Measurements from ENCODE around the gene CDC73. TPM values are rescaled to one million over a fixed set of nuclear protein-coding genes. Genes with fewer than 3 reads are reported as not detected.

The CDC73 gene
- total RNA-seq, 1 experiment from 2014 or later, result 62.5 TPM

DNA sequence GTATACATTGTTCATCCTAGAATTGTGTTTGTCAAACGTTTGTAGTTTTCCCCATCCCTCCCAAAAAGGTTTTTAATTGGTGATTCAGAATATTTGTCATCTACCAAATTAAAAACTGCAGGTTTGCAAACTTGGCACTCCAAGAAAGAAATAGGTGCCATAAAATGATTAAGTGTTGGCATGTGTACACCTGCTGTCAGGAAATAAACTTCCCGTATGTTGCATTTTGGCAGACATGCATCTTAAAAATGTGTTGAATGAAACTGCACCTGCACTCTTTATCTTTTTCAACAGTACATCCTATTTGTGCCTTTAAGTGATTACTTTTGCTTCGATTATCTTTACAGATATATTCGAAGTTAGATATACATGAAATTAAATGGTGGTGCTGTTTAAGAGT is 57.3 kb downstream of the CDC73 start:
- no peak overlapping the region for H3K27ac Mint-ChIP-seq
- no peaks in the 10 kb centered on the region for H3K9me3 ChIP-seq (ENCODE audit: control insufficient read depth, low read depth, low read length)
- no peak overlapping the region for H2BK12ac ChIP-seq (ENCODE audit: insufficient read length, low read depth, low read length)
- no peak overlapping the region for H2AK5ac ChIP-seq (ENCODE audit: insufficient read length, low read length)
- no peak overlapping the region for H3K4me3 Mint-ChIP-seq
- no peaks in the 10 kb centered on the region for H4K20me1 ChIP-seq (ENCODE audit: control insufficient read depth, insufficient read depth, insufficient read length)
- no peaks in the 10 kb centered on the region for H3K27me3 Mint-ChIP-seq (ENCODE audit: low read depth)
- no peaks in the 10 kb centered on the region for H3K79me1 ChIP-seq (ENCODE audit: insufficient read depth, low read depth, low read length, poor library complexity, severe bottlenecking)
- H3K27me3 ChIP-seq (ENCODE audit: insufficient read depth, low read length), result no peaks in the 10 kb centered on the region
- H2BK5ac ChIP-seq (ENCODE audit: insufficient read length, low read length), result no peak overlapping the region
- H3K79me2 ChIP-seq (ENCODE audit: insufficient read depth, low read length), result no peaks in the 10 kb centered on the region
- no peak overlapping the region for H2BK15ac ChIP-seq (ENCODE audit: low read depth, low read length)
- no peak overlapping the region for H4K91ac ChIP-seq (ENCODE audit: insufficient read length, low read depth, low read length)
- H4K5ac ChIP-seq (ENCODE audit: insufficient read length, low read depth, low read length), result no peak overlapping the region
- no peak overlapping the region for H3K14ac ChIP-seq (ENCODE audit: insufficient read depth, low read length)
- no peak overlapping the region for H3K27ac ChIP-seq (ENCODE audit: insufficient read length, low read depth, low read length)
- H4K8ac ChIP-seq (replicated peaks; ENCODE audit: insufficient read length, low read depth, low read length), result no peak overlapping the region
- H3K18ac ChIP-seq (ENCODE audit: insufficient read length, low read depth, low read length), result no peak overlapping the region
- no peaks in the 10 kb centered on the region for H3K23me2 ChIP-seq (ENCODE audit: insufficient read length, low read depth, low read length, poor library complexity, severe bottlenecking)
- no peak overlapping the region for H3K56ac ChIP-seq (ENCODE audit: insufficient read length, low read depth, low read length)
- H2AFZ ChIP-seq (ENCODE audit: low read length), result no peak overlapping the region
- no peaks in the 10 kb centered on the region for H3K9me3 Mint-ChIP-seq
- no peak overlapping the region for H3K9ac ChIP-seq (ENCODE audit: extremely low read depth, insufficient read length, low read length)
- no peak for DNase-seq
- no peak overlapping the region for H3K4me2 ChIP-seq (ENCODE audit: insufficient read depth, insufficient read length, low read length)
- peaks cover 0 to 7% (median 0%) of the 10 kb centered on the region in 3 experiments; a peak in 1 of 7 replicates for H3K36me3 Mint-ChIP-seq (ENCODE audit: insufficient read depth in 1 of 3, low read depth in 3 of 3)
- no peaks in the 10 kb centered on the region for H3K4me1 Mint-ChIP-seq
- H2BK120ac ChIP-seq (ENCODE audit: low read depth, low read length, poor library complexity, severe bottlenecking), result no peak overlapping the region
- H3K23ac ChIP-seq (ENCODE audit: insufficient read length, low read depth, low read length), result no peak overlapping the region
- H3K4ac ChIP-seq (ENCODE audit: low read depth, low read length), result no peak overlapping the region
- H3K4me1 ChIP-seq (ENCODE audit: insufficient read depth, low read length), result no peaks in the 10 kb centered on the region
- TF ChIP-seq, protein P1, sequence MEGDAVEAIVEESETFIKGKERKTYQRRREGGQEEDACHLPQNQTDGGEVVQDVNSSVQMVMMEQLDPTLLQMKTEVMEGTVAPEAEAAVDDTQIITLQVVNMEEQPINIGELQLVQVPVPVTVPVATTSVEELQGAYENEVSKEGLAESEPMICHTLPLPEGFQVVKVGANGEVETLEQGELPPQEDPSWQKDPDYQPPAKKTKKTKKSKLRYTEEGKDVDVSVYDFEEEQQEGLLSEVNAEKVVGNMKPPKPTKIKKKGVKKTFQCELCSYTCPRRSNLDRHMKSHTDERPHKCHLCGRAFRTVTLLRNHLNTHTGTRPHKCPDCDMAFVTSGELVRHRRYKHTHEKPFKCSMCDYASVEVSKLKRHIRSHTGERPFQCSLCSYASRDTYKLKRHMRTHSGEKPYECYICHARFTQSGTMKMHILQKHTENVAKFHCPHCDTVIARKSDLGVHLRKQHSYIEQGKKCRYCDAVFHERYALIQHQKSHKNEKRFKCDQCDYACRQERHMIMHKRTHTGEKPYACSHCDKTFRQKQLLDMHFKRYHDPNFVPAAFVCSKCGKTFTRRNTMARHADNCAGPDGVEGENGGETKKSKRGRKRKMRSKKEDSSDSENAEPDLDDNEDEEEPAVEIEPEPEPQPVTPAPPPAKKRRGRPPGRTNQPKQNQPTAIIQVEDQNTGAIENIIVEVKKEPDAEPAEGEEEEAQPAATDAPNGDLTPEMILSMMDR (conservative IDR thresholded peaks at IDR 0.05), result no peak
- H3T11ph ChIP-seq (ENCODE audit: low read length), result no peak overlapping the region
- H2BK20ac ChIP-seq (ENCODE audit: low read depth, low read length, poor library complexity, severe bottlenecking), result no peak overlapping the region
- WGBS (ENCODE audit: extremely low coverage, insufficient read length, low lambda C conversion rate), result no CpG with 5 or more reads among the region's 4 CpGs

Data from H9 (cell line).